Measurements from ENCODE around the gene FRMPD1.

Gene FRMPD1

GRCh38 chr9:37710046-37710445, 59.3 kb downstream of the FRMPD1 start:
- no peak overlapping the region for H2AFZ ChIP-seq (ENCODE audit: low read depth)
- no peaks in the 10 kb centered on the region for H3K36me3 ChIP-seq (ENCODE audit: insufficient read depth)
- no peak overlapping the region for H3K27ac ChIP-seq
- no peak overlapping the region for H3K4me2 ChIP-seq
- no peaks in the 10 kb centered on the region for H3K4me1 ChIP-seq (ENCODE audit: low read depth, poor library complexity, severe bottlenecking)
- no peaks in the 10 kb centered on the region for H3K79me2 ChIP-seq (ENCODE audit: insufficient read depth, low read depth)
- no peak overlapping the region for H3K4me3 ChIP-seq (IDR thresholded peaks at IDR 0.05; ENCODE audit: insufficient read depth, low read depth, low read length)
- TF ChIP-seq CTCF (conservative IDR thresholded peaks at IDR 0.05; ENCODE audit: low read depth, low read length): no peak
- H3K9ac ChIP-seq: no peak overlapping the region
- H4K20me1 ChIP-seq (ENCODE audit: insufficient read depth): no peaks in the 10 kb centered on the region
- no peaks in the 10 kb centered on the region for H3K27me3 ChIP-seq (ENCODE audit: insufficient read depth, low read depth)

GRCh38 chr9:37715260-37715659, 64.5 kb downstream of the FRMPD1 start:
- Histone ChIP-seq H3K27me3 (ENCODE audit: insufficient read depth, low read depth) (no peaks in the 10 kb centered on the region), H3K4me1 (ENCODE audit: low read depth, poor library complexity, severe bottlenecking) (no peaks in the 10 kb centered on the region), H3K79me2 (ENCODE audit: insufficient read depth, low read depth) (no peaks in the 10 kb centered on the region), H3K9ac (no peak overlapping the region), H3K27ac (no peak overlapping the region), H3K4me2 (no peak overlapping the region), H2AFZ (ENCODE audit: low read depth) (no peak overlapping the region), H4K20me1 (ENCODE audit: insufficient read depth) (no peaks in the 10 kb centered on the region), H3K4me3 (IDR thresholded peaks at IDR 0.05; ENCODE audit: insufficient read depth, low read depth, low read length) (no peak overlapping the region), H3K36me3 (ENCODE audit: insufficient read depth) (no peaks in the 10 kb centered on the region)
- TF ChIP-seq CTCF (conservative IDR thresholded peaks at IDR 0.05; ENCODE audit: low read depth, low read length): no peak

GRCh38 chr9:37715991-37716505, 65.3 kb downstream of the FRMPD1 start:
- Histone ChIP-seq H3K9ac (no peak overlapping the region), H3K4me1 (ENCODE audit: low read depth, poor library complexity, severe bottlenecking) (no peaks in the 10 kb centered on the region), H3K27ac (no peak overlapping the region), H3K4me3 (IDR thresholded peaks at IDR 0.05; ENCODE audit: insufficient read depth, low read depth, low read length) (no peak overlapping the region), H3K27me3 (ENCODE audit: insufficient read depth, low read depth) (no peaks in the 10 kb centered on the region), H2AFZ (ENCODE audit: low read depth) (no peak overlapping the region), H3K4me2 (no peak overlapping the region), H3K79me2 (ENCODE audit: insufficient read depth, low read depth) (no peaks in the 10 kb centered on the region), H3K36me3 (ENCODE audit: insufficient read depth) (no peaks in the 10 kb centered on the region), H4K20me1 (ENCODE audit: insufficient read depth) (no peaks in the 10 kb centered on the region)
- TF ChIP-seq CTCF (conservative IDR thresholded peaks at IDR 0.05; ENCODE audit: low read depth, low read length): no peak

GRCh38 chr9:37719526-37719925, 68.8 kb downstream of the FRMPD1 start:
- Histone ChIP-seq H3K4me2 (no peak overlapping the region), H3K27ac (no peak overlapping the region), H3K36me3 (ENCODE audit: insufficient read depth) (no peaks in the 10 kb centered on the region), H3K79me2 (ENCODE audit: insufficient read depth, low read depth) (no peaks in the 10 kb centered on the region), H3K4me1 (ENCODE audit: low read depth, poor library complexity, severe bottlenecking) (no peaks in the 10 kb centered on the region), H3K4me3 (IDR thresholded peaks at IDR 0.05; ENCODE audit: insufficient read depth, low read depth, low read length) (no peak overlapping the region), H4K20me1 (ENCODE audit: insufficient read depth) (no peaks in the 10 kb centered on the region), H3K27me3 (ENCODE audit: insufficient read depth, low read depth) (no peaks in the 10 kb centered on the region), H2AFZ (ENCODE audit: low read depth) (no peak overlapping the region), H3K9ac (no peak overlapping the region)
- TF ChIP-seq CTCF (conservative IDR thresholded peaks at IDR 0.05; ENCODE audit: low read depth, low read length): no peak

All from KMS-11 (cell line).